SK-N-SH (cell line): ENCODE measurements around the gene HEY2.
"Not testable (repeated sequence)": the region's sequence is repeated elsewhere in the genome, so short reads cannot be mapped to it uniquely, and the experiment has no call there.

Experiments used
- CTCF ChIP-seq: fragments of 200-600 bp; sonication (generic); IDR thresholded peaks from 2 replicates; pipeline ENCODE4 v1.6.1; 2017; ENCODE audit warnings: antibody characterized with exemption, mild to moderate bottlenecking, moderate library complexity
- POLR2AphosphoS5 ChIP-seq: IDR thresholded peaks from 2 replicates; pipeline ENCODE4 v1.6.1; 2012; ENCODE audit warnings: low read depth, low read length
- RXRA ChIP-seq: IDR thresholded peaks from 2 replicates; pipeline ENCODE4 v1.4.0; 2012; ENCODE audit warnings: low read depth, mild to moderate bottlenecking, borderline replicate concordance
- SMC3 ChIP-seq: IDR thresholded peaks from 2 replicates; pipeline ENCODE4 v1.6.1; 2012; ENCODE audit warnings: low read depth, low read length, improper control_type of control experiment
- TF ChIP-seq, protein P1 (sequence below): IDR thresholded peaks from 2 replicates; pipeline ENCODE4 v1.6.1; 2012; ENCODE audit warnings: mild to moderate bottlenecking, low read depth, low read length, moderate library complexity
- TF ChIP-seq, protein P2 (sequence below): fragments of 150-350 bp; IDR thresholded peaks from 2 replicates; pipeline ENCODE4 v1.6.1; 2016; ENCODE audit warnings: mild to moderate bottlenecking, low read depth, low read length

DNA sequence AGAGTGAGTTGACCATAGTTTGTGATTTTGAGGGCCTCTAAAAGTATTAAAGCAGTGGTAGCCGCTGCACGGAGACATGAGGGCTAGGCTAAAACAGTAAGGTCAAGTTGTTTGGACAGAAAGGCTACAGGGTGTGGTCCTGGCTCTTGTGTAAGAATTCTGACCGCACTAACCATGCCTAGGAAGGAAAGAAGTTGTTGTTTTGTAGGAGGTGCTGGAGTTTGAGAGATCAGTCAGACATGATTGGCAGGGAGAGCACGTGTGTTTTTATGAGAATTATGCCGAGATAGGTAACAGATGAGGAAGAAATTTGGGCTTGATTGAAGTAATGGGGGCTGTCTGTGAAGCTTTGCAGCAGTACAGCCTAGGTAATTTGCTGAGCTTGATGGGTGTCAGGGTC is 45.5 kb upstream of the HEY2 start:
- not testable (repeated sequence) for TF ChIP-seq POLR2AphosphoS5, CTCF, SMC3, RXRA
- TF ChIP-seq, protein P1, sequence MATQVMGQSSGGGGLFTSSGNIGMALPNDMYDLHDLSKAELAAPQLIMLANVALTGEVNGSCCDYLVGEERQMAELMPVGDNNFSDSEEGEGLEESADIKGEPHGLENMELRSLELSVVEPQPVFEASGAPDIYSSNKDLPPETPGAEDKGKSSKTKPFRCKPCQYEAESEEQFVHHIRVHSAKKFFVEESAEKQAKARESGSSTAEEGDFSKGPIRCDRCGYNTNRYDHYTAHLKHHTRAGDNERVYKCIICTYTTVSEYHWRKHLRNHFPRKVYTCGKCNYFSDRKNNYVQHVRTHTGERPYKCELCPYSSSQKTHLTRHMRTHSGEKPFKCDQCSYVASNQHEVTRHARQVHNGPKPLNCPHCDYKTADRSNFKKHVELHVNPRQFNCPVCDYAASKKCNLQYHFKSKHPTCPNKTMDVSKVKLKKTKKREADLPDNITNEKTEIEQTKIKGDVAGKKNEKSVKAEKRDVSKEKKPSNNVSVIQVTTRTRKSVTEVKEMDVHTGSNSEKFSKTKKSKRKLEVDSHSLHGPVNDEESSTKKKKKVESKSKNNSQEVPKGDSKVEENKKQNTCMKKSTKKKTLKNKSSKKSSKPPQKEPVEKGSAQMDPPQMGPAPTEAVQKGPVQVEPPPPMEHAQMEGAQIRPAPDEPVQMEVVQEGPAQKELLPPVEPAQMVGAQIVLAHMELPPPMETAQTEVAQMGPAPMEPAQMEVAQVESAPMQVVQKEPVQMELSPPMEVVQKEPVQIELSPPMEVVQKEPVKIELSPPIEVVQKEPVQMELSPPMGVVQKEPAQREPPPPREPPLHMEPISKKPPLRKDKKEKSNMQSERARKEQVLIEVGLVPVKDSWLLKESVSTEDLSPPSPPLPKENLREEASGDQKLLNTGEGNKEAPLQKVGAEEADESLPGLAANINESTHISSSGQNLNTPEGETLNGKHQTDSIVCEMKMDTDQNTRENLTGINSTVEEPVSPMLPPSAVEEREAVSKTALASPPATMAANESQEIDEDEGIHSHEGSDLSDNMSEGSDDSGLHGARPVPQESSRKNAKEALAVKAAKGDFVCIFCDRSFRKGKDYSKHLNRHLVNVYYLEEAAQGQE: not testable (repeated sequence)
- TF ChIP-seq, protein P2, sequence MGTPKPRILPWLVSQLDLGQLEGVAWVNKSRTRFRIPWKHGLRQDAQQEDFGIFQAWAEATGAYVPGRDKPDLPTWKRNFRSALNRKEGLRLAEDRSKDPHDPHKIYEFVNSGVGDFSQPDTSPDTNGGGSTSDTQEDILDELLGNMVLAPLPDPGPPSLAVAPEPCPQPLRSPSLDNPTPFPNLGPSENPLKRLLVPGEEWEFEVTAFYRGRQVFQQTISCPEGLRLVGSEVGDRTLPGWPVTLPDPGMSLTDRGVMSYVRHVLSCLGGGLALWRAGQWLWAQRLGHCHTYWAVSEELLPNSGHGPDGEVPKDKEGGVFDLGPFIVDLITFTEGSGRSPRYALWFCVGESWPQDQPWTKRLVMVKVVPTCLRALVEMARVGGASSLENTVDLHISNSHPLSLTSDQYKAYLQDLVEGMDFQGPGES: not testable (repeated sequence)
